Astrocyte (in vitro differentiated cells and primary cell): Measurements from ENCODE around the gene FHIT.

Experiments
- EZH2 ChIP-seq: IDR thresholded peaks from 2 replicates; pipeline ENCODE4 v1.6.1; 2012; ENCODE audit warnings: mild to moderate bottlenecking, low read length, inconsistent platforms; ENCODE audit not compliant: insufficient read depth
- TF ChIP-seq, protein P1 (sequence below): IDR thresholded peaks from 2 replicates; pipeline ENCODE4 v1.5.1; 2011; ENCODE audit warnings: low read depth, mild to moderate bottlenecking, inconsistent platforms, low read length, moderate library complexity; ENCODE audit not compliant: insufficient read depth

DNA sequence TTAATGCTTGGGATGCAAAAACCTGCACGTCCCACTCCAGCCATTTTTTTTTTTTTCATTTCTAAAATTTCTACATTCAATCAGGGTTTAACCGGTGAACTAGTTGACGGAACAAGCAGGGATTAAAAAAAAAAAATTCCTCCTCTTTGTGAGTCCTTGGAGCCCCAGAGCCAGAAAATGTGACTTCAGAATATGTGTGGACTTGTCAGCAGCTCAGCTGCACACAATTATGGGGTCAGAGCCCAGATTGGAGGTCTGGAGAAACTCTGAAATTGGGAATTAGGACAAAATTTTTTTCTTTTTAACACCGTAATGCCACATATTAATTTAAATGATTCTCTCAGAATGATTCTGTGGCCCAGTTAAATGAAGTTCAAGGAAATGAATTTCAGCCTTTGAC, 1280.5 kb downstream of the FHIT start:
- TF ChIP-seq, protein P1, sequence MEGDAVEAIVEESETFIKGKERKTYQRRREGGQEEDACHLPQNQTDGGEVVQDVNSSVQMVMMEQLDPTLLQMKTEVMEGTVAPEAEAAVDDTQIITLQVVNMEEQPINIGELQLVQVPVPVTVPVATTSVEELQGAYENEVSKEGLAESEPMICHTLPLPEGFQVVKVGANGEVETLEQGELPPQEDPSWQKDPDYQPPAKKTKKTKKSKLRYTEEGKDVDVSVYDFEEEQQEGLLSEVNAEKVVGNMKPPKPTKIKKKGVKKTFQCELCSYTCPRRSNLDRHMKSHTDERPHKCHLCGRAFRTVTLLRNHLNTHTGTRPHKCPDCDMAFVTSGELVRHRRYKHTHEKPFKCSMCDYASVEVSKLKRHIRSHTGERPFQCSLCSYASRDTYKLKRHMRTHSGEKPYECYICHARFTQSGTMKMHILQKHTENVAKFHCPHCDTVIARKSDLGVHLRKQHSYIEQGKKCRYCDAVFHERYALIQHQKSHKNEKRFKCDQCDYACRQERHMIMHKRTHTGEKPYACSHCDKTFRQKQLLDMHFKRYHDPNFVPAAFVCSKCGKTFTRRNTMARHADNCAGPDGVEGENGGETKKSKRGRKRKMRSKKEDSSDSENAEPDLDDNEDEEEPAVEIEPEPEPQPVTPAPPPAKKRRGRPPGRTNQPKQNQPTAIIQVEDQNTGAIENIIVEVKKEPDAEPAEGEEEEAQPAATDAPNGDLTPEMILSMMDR = no peak
- TF ChIP-seq EZH2 = no peak
